Parathyroid adenoma (tissue), 2 donors: Measurements from ENCODE around the gene BORCS8.
A peak's percentile ranks its signal among the peaks of the same experiment; 100 is the strongest.

ENCODE experiments used
- H2AFZ ChIP-seq: fragments of 300-600 bp; sonication (generic); one replicate; pipeline ENCODE4 v1.7.0; 2017; ENCODE audit warnings: antibody characterized with exemption, mild to moderate bottlenecking
- H3K27ac ChIP-seq: fragments of 300-600 bp; sonication (generic); one replicate; pipeline ENCODE4 v1.7.0; 2017
- H3K27me3 ChIP-seq: fragments of 300-600 bp; sonication (generic); one replicate; pipeline ENCODE4 v1.7.0; 2017; ENCODE audit warnings: low read length; ENCODE audit not compliant: control insufficient read depth, insufficient read depth
- H3K36me3 ChIP-seq: fragments of 300-600 bp; sonication (generic); one replicate; pipeline ENCODE4 v1.7.0; 2017; ENCODE audit warnings: low read length; ENCODE audit not compliant: control insufficient read depth, insufficient read depth
- H3K4me1 ChIP-seq: fragments of 300-600 bp; sonication (generic); one replicate; pipeline ENCODE4 v1.7.0; 2017; ENCODE audit warnings: control low read depth
- H3K4me2 ChIP-seq: fragments of 300-600 bp; sonication (generic); one replicate; pipeline ENCODE4 v1.7.0; 2017; ENCODE audit warnings: low read length
- H3K4me3 ChIP-seq: fragments of 300-600 bp; sonication (generic); one replicate; pipeline ENCODE4 v1.7.0; 2017; ENCODE audit warnings: low read depth, low read length
- H3K79me2 ChIP-seq: fragments of 300-600 bp; sonication (generic); one replicate; pipeline ENCODE4 v1.7.0; 2017; ENCODE audit warnings: control low read depth
- H3K9ac ChIP-seq: fragments of 300-600 bp; sonication (generic); one replicate; pipeline ENCODE4 v1.7.0; 2017; ENCODE audit warnings: mild to moderate bottlenecking
- H3K9me3 ChIP-seq: fragments of 300-600 bp; sonication (generic); one replicate; pipeline ENCODE4 v1.7.0; 2017; ENCODE audit warnings: low read length; ENCODE audit not compliant: control insufficient read depth
- TF ChIP-seq, protein P1 (sequence below): fragments of 300-600 bp; sonication (generic); IDR thresholded peaks from one replicate; pipeline ENCODE4 v1.7.0; 2017; ENCODE audit warnings: antibody characterized with exemption, mild to moderate bottlenecking
- donor health status: primary hyperparathyroidism.

The BORCS8 gene

DNA sequence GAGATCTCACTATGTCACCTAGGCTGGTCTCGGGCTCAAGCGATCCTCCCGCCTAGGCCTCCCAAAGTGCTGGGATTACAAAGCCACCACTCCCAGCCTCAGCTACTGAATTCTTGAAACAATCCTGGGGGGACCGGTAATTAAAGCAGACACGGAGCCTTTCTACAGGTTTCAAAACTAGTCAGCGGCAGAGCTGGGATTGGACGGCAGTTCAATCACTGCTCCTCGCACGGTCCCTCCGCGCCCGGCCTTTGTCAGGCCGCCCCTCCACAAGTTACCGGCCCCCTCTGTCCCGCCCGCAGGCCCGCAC lies 229 bp downstream of the BORCS8 start:
- H3K27ac ChIP-seq: peak overlapping the region; percentile 95
- peaks cover 19% of the 10 kb centered on the region for H3K79me2 ChIP-seq
- H3K36me3 ChIP-seq: no peaks in the 10 kb centered on the region
- H3K9ac ChIP-seq: peak overlapping the region; percentile 49
- H3K4me1 ChIP-seq: peaks cover 5% of the 10 kb centered on the region
- H3K9me3 ChIP-seq: no peaks in the 10 kb centered on the region
- TF ChIP-seq, protein P1, sequence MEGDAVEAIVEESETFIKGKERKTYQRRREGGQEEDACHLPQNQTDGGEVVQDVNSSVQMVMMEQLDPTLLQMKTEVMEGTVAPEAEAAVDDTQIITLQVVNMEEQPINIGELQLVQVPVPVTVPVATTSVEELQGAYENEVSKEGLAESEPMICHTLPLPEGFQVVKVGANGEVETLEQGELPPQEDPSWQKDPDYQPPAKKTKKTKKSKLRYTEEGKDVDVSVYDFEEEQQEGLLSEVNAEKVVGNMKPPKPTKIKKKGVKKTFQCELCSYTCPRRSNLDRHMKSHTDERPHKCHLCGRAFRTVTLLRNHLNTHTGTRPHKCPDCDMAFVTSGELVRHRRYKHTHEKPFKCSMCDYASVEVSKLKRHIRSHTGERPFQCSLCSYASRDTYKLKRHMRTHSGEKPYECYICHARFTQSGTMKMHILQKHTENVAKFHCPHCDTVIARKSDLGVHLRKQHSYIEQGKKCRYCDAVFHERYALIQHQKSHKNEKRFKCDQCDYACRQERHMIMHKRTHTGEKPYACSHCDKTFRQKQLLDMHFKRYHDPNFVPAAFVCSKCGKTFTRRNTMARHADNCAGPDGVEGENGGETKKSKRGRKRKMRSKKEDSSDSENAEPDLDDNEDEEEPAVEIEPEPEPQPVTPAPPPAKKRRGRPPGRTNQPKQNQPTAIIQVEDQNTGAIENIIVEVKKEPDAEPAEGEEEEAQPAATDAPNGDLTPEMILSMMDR: no peak
- peak overlapping the region; percentile 100 for H3K4me2 ChIP-seq
- peak overlapping the region; percentile 99 for H3K4me3 ChIP-seq
- no peaks in the 10 kb centered on the region for H3K27me3 ChIP-seq
- H2AFZ ChIP-seq: peak overlapping the region; percentile 97

DNA sequence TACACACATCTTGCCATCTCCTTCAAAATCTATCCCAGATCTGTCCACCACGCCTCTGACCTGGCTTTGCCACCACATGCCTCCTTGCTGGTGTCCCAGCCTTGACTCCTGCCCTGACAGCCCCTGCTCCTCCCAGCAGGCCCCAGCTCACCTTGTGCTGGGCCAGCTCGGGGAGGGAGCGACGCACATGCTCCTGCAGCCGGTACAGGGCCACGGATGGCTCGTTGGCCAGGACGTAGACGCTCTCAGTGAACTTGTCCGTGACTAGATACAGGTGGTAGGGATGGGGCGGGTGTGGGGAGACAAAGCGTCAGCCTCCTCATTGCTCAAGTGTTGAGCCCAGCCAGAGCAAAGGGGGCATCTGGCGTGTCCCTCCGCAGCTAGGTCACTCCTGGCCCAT lies 5.2 kb downstream of the BORCS8 start:
- H3K4me3 ChIP-seq: no peak overlapping the region
- H2AFZ ChIP-seq: no peak overlapping the region
- TF ChIP-seq, protein P1: no peak
- H3K36me3 ChIP-seq: no peaks in the 10 kb centered on the region
- H3K9ac ChIP-seq: no peak overlapping the region
- no peak overlapping the region for H3K27ac ChIP-seq
- no peaks in the 10 kb centered on the region for H3K9me3 ChIP-seq
- H3K27me3 ChIP-seq: no peaks in the 10 kb centered on the region
- H3K4me2 ChIP-seq: no peak overlapping the region
- peaks cover 25% of the 10 kb centered on the region for H3K79me2 ChIP-seq
- H3K4me1 ChIP-seq: peaks cover 5% of the 10 kb centered on the region

- Histone ChIP-seq H3K9ac (no peak overlapping the region), H3K36me3 (no peaks in the 10 kb centered on the region), H3K4me3 (no peak overlapping the region), H3K4me1 (peaks cover 5% of the 10 kb centered on the region), H3K27me3 (no peaks in the 10 kb centered on the region), H2AFZ (no peak overlapping the region), H3K9me3 (no peaks in the 10 kb centered on the region), H3K79me2 (peaks cover 19% of the 10 kb centered on the region), H3K4me2 (no peak overlapping the region), H3K27ac (no peak overlapping the region)
- TF ChIP-seq, protein P1: peak; percentile 51
Observed at GRCh38 chr19:19185853-19186740, 5.9 kb downstream of the BORCS8 start.

GRCh38 chr19:19181488-19181998 lies 10.4 kb downstream of the BORCS8 start:
- TF ChIP-seq, protein P1: no peak
- Histone ChIP-seq H3K4me1 (no peaks in the 10 kb centered on the region), H3K9me3 (no peaks in the 10 kb centered on the region), H2AFZ (no peak overlapping the region), H3K79me2 (peaks cover 7% of the 10 kb centered on the region), H3K27me3 (no peaks in the 10 kb centered on the region), H3K27ac (no peak overlapping the region), H3K9ac (no peak overlapping the region), H3K4me3 (no peak overlapping the region), H3K4me2 (no peak overlapping the region), H3K36me3 (no peaks in the 10 kb centered on the region)
